ENCODE measurements around the gene MEX3D. TPM values are rescaled to one million over a fixed set of nuclear protein-coding genes. Genes with fewer than 3 reads are reported as not detected.

Gene MEX3D
- total RNA-seq, 4 donors from 2014 or later, result 21.4 to 26.6 (median 23.0) TPM

- no peak overlapping the region for H3K27ac ChIP-seq
- peaks cover 0 to 79% (median 7%) of the 10 kb centered on the region in 4 donors for H3K27me3 ChIP-seq
- no peak for TF ChIP-seq POLR2A (IDR thresholded peaks at IDR 0.05)
- H3K9me3 ChIP-seq, result no peaks in the 10 kb centered on the region
- no peaks in the 10 kb centered on the region for H3K36me3 ChIP-seq
- 81% methylated on average over 6 of the region's 16 CpGs; no CpG with 5 or more reads in 1 of the 2 donors for WGBS, 2 donors
- intact Hi-C loops (cut with DNase I), result no loop called here
- H3K4me3 ChIP-seq, result no peak overlapping the region
- peaks cover 0 to under 1% (median 0%) of the 10 kb centered on the region in 3 donors for H3K4me1 ChIP-seq
- no peak for DNase-seq
Observed at GRCh38 chr19:1529430-1529816, 38.7 kb downstream of the MEX3D start.

- H3K4me3 ChIP-seq, result no peak overlapping the region
- intact Hi-C loops (cut with DNase I), result no loop called here
- peaks cover 0 to 84% (median 7%) of the 10 kb centered on the region in 4 donors for H3K27me3 ChIP-seq
- 17 to 81% methylated on average over 1 to 7 of the region's 23 CpGs for whole genome bisulfite sequencing, 2 donors
- no peak for DNase-seq
- peaks cover 0 to 6% (median 6%) of the 10 kb centered on the region in 3 donors for H3K4me1 ChIP-seq
- no peaks in the 10 kb centered on the region for H3K9me3 ChIP-seq
- TF ChIP-seq CTCF (IDR thresholded peaks at IDR 0.05) (no peak), POLR2A (IDR thresholded peaks at IDR 0.05) (no peak)
- H3K36me3 ChIP-seq, result no peaks in the 10 kb centered on the region
- H3K27ac ChIP-seq, result no peak overlapping the region
Observed at GRCh38 chr19:1528596-1529429, 39.3 kb downstream of the MEX3D start.

- peaks cover 0 to 17% (median 10%) of the 10 kb centered on the region in 3 donors for H3K4me1 ChIP-seq
- peaks cover 0 to 84% (median 12%) of the 10 kb centered on the region in 4 donors for H3K27me3 ChIP-seq
- TF ChIP-seq POLR2A (IDR thresholded peaks at IDR 0.05) (no peak), CTCF (IDR thresholded peaks at IDR 0.05) (no peak)
- H3K36me3 ChIP-seq, result no peaks in the 10 kb centered on the region
- intact Hi-C loops (cut with DNase I), result no loop called here
- no peak overlapping the region for H3K27ac ChIP-seq
- DNase-seq, result no peak
- no peak overlapping the region for H3K4me3 ChIP-seq
- 40 to 54% methylated on average over 4 to 9 of the region's 27 CpGs for WGBS, 2 donors
- H3K9me3 ChIP-seq, result no peaks in the 10 kb centered on the region
Observed at GRCh38 chr19:1527650-1528309, 40.3 kb downstream of the MEX3D start.

- intact Hi-C loops (cut with DNase I), result no loop called here
- no peak overlapping the region for H3K4me3 ChIP-seq
- no peaks in the 10 kb centered on the region for H3K9me3 ChIP-seq
- H3K36me3 ChIP-seq, result no peaks in the 10 kb centered on the region
- TF ChIP-seq POLR2A (IDR thresholded peaks at IDR 0.05) (no peak), CTCF (IDR thresholded peaks at IDR 0.05) (no peak)
- peaks cover 0 to 91% (median 12%) of the 10 kb centered on the region in 4 donors for H3K27me3 ChIP-seq
- no peak overlapping the region for H3K27ac ChIP-seq
- DNase-seq, result no peak
- WGBS, 2 donors, result 26 to 47% methylated on average over 12 to 13 of the region's 18 CpGs
- H3K4me1 ChIP-seq, result peaks cover 0 to 23% (median 10%) of the 10 kb centered on the region in 3 donors
Observed at GRCh38 chr19:1526979-1527649, 41.0 kb downstream of the MEX3D start.

GRCh38 chr19:1526066-1526778, 41.9 kb downstream of the MEX3D start:
- 86 to 87% methylated on average over 6 to 10 of the region's 33 CpGs for WGBS, 2 donors

More at GRCh38 chr19:1526066-1526778, 41.9 kb downstream of the MEX3D start:
- Histone ChIP-seq H3K27ac (no peak overlapping the region), H3K36me3 (no peaks in the 10 kb centered on the region), H3K4me3 (no peak overlapping the region), H3K27me3 (peaks cover 0 to 91% (median 12%) of the 10 kb centered on the region in 4 donors), H3K4me1 (peaks cover 0 to 32% (median 10%) of the 10 kb centered on the region in 3 donors), H3K9me3 (no peaks in the 10 kb centered on the region)
- no peak for TF ChIP-seq CTCF (IDR thresholded peaks at IDR 0.05)
- no peak for TF ChIP-seq POLR2A (IDR thresholded peaks at IDR 0.05)
- DNase-seq, result no peak
- intact Hi-C loops (cut with DNase I), result no loop called here

Data from esophagus squamous epithelium (tissue), 5 donors.